Endothelial cell (in vitro differentiated cells): ENCODE measurements around the gene MYO1G. TPM values are rescaled to one million over a fixed set of nuclear protein-coding genes. Genes with fewer than 3 reads are reported as not detected.

ENCODE experiments used
- DNase-seq: peaks from one replicate; pipeline ENCODE4 v3.0.0; 2021; ENCODE audit warnings: low spot score
- H3K27ac Mint-ChIP-seq: one replicate; pipeline ENCODE4 v1.8.0; 2021; ENCODE audit warnings: mixed read lengths, inconsistent platforms; ENCODE audit not compliant: unreplicated experiment
- H3K27me3 Mint-ChIP-seq: one replicate; pipeline ENCODE4 v1.8.0; 2021; ENCODE audit warnings: mild to moderate bottlenecking, moderate library complexity, mixed read lengths, inconsistent platforms; ENCODE audit not compliant: unreplicated experiment
- H3K36me3 Mint-ChIP-seq: one replicate; pipeline ENCODE4 v1.8.0; 2021; ENCODE audit warnings: mild to moderate bottlenecking, low read depth, mixed read lengths, inconsistent platforms; ENCODE audit not compliant: unreplicated experiment
- H3K4me1 Mint-ChIP-seq: one replicate; pipeline ENCODE4 v1.8.0; 2021; ENCODE audit warnings: mild to moderate bottlenecking, mixed read lengths, inconsistent platforms; ENCODE audit not compliant: unreplicated experiment
- H3K4me3 Mint-ChIP-seq: one replicate; pipeline ENCODE4 v1.8.0; 2021; ENCODE audit warnings: mild to moderate bottlenecking, mixed read lengths, inconsistent platforms; ENCODE audit not compliant: unreplicated experiment
- H3K9me3 Mint-ChIP-seq: one replicate; pipeline ENCODE4 v1.8.0; 2021; ENCODE audit warnings: mixed read lengths, inconsistent platforms; ENCODE audit not compliant: unreplicated experiment
- long read RNA-seq: library from polyadenylated mRNA; unstranded; transcript quantifications from one replicate; pipeline ENCODE4 v2.0.0, GENCODE V29; 2020; ENCODE audit not compliant: unreplicated experiment
- total RNA-seq: library from RNA; stranded (reverse); fragmentation: NEBNext Ultra II Directional; extraction: Animal tissue kit (Norgen Biotek cat#: 25700); gene quantifications from one replicate; pipeline ENCODE4 v1.2.1, GENCODE V29; 2021; ENCODE audit not compliant: unreplicated experiment
- TF ChIP-seq, protein P1 (sequence below): fragments of 200-600 bp; sonication (generic); IDR thresholded peaks from one replicate; pipeline ENCODE4 v1.5.0; 2021; ENCODE audit warnings: antibody characterized with exemption; ENCODE audit not compliant: unreplicated experiment

MYO1G gene
- 0.13 TPM for total RNA-seq
- long read RNA-seq: 0 reads

DNA sequence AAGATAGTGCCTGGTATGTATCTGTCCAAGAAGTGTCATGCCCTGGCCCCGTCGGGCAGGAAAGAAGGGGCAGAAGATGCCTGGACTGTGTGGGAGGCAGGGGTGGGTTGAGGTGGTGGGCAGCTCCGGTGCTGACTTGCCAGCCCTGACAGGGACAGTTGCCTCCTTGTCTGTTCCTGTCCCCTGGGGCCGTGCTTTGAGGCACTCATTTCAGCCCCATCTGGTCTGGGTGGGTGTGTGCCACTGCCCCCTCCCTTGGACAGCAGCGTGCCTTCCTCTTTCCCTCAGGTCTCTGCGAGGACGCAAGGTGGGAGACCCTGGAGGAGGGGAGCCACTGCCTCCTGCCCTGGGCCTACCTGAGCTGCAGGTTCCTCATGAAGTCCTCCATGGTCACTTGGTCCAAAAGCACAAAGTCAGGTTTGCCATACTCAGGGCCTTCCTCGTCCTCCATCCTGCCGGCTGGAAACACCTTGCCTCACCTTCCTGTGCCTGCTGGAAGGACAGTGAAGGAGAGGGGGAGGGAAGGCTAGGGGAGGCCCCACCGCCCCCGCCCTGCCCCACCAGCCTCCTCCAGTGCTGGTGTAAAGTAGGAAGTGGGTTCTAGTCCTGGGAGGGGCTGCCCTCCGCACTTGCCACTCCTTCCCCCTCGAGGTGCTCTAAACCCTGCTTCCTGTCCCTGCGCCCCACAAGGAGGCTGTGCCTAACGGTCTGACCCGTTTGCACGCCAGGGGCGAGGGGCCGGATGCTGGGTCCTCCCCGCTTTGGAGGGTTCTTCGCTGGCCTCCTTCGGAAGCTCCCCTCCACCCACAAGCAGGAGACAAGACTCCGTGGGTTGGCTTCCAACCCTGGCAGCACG is at the start of gene MYO1G:
TSS of gene MYO1G (minus strand) at position 505 of the 856 bp plus-strand sequence. CDS start at position 451, 54 bp downstream.
- TF ChIP-seq, protein P1, sequence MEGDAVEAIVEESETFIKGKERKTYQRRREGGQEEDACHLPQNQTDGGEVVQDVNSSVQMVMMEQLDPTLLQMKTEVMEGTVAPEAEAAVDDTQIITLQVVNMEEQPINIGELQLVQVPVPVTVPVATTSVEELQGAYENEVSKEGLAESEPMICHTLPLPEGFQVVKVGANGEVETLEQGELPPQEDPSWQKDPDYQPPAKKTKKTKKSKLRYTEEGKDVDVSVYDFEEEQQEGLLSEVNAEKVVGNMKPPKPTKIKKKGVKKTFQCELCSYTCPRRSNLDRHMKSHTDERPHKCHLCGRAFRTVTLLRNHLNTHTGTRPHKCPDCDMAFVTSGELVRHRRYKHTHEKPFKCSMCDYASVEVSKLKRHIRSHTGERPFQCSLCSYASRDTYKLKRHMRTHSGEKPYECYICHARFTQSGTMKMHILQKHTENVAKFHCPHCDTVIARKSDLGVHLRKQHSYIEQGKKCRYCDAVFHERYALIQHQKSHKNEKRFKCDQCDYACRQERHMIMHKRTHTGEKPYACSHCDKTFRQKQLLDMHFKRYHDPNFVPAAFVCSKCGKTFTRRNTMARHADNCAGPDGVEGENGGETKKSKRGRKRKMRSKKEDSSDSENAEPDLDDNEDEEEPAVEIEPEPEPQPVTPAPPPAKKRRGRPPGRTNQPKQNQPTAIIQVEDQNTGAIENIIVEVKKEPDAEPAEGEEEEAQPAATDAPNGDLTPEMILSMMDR: no peak
- Mint-ChIP-seq H3K36me3 (peaks cover 8% of the 10 kb centered on the region), H3K27ac (no peak within 1 kb of the TSS), H3K4me1 (no peaks in the 10 kb centered on the region), H3K9me3 (no peaks in the 10 kb centered on the region), H3K27me3 (peaks cover 6% of the 10 kb centered on the region), H3K4me3 (no peak within 1 kb of the TSS)
- no peak for DNase-seq

DNA sequence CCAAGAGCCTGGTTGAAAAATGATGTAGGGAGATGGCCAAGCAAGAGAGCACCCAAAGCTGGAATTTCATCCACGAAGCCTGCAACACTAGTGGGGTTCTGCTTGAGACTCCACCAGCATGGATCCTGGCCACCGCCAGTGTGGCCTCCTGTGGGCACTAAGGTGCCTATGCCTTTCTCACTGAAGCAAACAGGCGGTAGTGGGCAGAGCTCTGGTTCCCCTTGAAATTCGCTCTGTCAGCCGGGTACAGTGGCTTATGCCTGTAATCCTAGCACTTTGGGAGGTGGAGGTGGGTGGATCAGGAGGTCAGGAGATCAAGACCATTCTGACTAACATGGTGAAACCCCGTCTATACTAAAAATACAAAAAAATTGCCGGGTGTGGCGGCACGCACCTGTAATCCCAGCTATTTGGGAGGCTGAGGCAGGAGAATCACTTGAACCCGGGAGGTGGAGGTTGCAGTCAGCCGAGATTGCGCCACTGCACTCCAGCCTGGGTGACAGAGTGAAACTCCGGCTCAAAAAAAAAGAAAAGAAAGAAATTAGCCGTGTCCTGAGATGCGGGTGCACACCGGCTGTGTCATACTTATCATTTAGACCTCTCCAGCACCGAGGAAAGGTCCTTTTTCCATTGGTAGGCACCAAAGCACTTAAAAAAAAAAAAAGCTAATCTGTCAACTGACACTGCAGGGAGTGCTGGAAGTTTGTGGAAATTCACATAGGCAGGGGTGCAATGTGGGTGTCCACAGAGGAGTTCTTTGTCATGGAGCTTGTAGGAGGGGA is 49.5 kb upstream of the MYO1G start:
- no peak for DNase-seq
- no peaks in the 10 kb centered on the region for H3K27me3 Mint-ChIP-seq
- H3K9me3 Mint-ChIP-seq: no peaks in the 10 kb centered on the region
- H3K4me3 Mint-ChIP-seq: no peak overlapping the region
- peaks cover 7% of the 10 kb centered on the region for H3K36me3 Mint-ChIP-seq
- TF ChIP-seq, protein P1: no peak
- peaks cover 13% of the 10 kb centered on the region for H3K4me1 Mint-ChIP-seq
- peak overlapping the region; percentile 11 for H3K27ac Mint-ChIP-seq

- TF ChIP-seq, protein P1: no peak
- Mint-ChIP-seq H3K27ac (peak overlapping the region; percentile 11), H3K4me1 (peaks cover 13% of the 10 kb centered on the region), H3K27me3 (no peaks in the 10 kb centered on the region), H3K36me3 (peaks cover 7% of the 10 kb centered on the region), H3K4me3 (peak overlapping the region; percentile 7), H3K9me3 (no peaks in the 10 kb centered on the region)
- DNase-seq: no peak
Measured at GRCh38 chr7:45027774-45028114, 48.9 kb upstream of the MYO1G start.

DNA sequence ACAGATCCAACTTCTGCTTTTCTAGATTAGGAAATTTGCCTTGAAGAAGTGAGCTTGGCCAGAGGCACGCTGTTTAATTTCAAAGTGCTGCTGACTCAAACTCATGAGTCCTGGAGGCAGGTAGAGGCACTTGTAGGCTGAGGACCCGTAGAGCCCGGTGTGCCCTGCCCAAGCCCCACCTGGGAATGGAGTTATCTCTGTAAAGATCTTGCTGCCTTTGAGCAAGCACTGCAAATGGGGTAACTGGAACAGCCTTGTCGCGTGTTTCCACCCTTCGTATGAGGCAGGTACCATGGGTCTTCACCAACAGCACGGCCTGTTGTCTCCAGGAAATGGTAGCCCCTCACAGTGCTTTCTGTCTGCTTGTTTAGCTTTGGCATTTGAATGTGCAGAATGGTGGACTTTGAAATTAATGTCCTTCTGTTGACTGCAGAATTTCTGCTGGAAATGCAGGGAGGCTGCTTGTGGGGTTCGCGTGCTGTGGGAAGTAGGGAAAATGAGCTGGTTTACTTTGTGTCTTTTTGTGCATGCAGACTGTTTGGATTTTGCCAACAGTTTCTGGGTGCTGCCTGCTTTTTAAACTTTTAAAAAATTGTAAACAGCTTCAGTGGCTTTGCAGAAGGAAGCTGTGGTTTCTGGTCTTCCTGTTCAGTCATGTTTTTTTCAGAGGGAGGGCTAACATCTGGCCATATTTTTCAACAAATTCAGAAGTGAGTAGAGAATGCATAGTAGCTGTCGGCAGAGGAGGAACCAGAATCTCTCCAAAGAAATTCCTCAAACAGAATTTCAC is 48.4 kb upstream of the MYO1G start:
- H3K27ac Mint-ChIP-seq: peak overlapping the region; percentile 11
- no peaks in the 10 kb centered on the region for H3K27me3 Mint-ChIP-seq
- TF ChIP-seq, protein P1: no peak
- H3K4me3 Mint-ChIP-seq: peak overlapping the region; percentile 7
- peaks cover 13% of the 10 kb centered on the region for H3K4me1 Mint-ChIP-seq
- DNase-seq: no peak
- H3K9me3 Mint-ChIP-seq: no peaks in the 10 kb centered on the region
- peaks cover 7% of the 10 kb centered on the region for H3K36me3 Mint-ChIP-seq
